GM18861 (cell line): Measurements from ENCODE around the gene NPY5R.

Experiments
- ATAC-seq: cut with Tn5 transposase; IDR thresholded peaks from one replicate; pipeline ENCODE4 v1.9.1; 2021; ENCODE audit not compliant: unreplicated experiment

The NPY5R gene

DNA sequence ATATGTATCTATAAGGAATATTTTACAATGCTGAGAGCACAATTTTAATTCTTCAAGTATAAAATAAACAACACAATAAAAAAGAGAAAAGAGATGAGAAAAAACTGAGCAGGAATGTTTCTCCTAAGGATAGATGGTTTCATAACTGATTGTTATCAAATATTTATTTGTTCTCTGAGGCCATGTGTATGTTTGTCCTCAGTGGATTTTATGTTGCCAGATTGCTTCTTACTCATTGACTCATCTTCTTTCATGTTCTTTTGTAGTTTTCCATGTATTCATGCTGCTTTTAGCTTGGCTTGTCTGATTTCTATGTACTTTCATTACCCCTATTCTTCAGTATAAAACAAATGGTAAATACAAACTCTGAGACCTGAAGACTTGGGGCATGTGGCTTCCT is 41.2 kb downstream of the NPY5R start:
- ATAC-seq = no peak

DNA sequence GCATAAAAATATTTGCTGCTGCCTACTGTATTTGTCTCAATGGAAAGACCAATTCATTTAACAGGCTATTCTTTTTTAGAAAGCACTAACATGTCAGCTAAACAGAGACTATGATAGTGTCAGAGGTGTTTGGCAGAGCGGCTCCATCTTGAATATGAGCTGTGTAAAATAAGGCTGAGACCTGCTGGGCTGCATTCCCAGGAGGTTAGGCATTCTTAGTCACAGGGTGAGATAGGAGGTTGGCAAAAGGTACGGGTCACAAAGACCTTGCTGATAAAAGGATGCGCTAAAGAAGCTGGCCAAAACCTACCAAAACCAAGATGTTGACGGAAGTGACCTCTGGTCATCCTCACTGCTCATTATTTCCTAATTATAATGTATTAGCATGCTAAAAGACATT is 41.8 kb downstream of the NPY5R start:
- no peak for ATAC-seq

DNA sequence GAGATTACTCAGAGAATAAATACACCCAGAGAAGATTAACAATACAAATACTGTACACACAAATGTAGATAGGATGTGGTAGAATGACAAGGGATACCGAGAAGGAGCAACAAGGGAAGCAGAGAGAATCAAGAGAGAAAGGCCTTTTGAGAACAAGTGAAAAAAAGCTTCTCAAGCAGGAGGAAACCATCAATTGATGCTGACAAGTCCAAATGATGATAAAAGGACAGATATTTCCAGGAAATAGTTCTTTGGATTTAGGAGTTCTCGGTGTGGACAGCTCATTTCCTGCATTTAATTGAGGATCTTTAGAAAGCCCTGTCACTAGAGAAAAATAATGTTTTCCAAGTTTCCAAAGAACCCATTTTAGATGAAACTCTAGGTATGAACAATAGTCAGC is 48.1 kb downstream of the NPY5R start:
- no peak for ATAC-seq

DNA sequence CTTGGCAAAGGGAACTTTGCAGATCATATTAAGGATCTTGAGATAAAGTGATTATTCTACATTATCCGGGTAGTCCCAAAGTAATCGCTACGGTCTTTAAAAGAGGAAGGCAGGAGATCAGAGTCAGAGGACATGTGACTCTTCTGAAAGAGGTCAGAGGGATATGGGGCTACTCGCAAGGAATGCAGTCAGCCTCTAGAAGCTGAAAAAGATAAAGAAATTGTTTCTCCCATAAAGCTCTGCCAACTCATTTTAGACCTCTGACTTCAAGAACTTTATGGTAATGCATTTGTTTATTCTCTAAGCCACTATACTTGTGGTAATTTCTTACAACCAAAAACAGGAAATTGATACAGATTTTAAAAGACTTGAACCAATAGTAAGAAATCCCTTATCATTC is 48.6 kb downstream of the NPY5R start:
- ATAC-seq = no peak

DNA sequence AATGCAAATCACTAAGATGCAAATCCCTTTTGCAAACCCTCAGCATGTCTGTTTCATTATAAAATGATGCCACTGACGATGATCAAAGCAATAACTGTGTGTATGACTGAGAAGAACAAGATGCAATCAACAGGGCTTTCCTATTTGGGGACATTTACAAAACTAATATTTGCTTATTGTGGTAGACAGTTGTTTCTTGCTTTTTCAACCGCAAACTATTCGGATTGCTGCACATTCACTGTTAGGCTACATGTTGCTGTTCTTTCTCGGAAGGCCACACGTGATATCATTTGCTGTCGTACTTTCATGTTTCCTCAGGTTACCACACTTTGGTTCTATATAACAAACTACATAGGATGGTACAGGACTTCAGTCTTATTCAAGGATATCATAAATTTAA is 49.8 kb downstream of the NPY5R start:
- no peak for ATAC-seq

DNA sequence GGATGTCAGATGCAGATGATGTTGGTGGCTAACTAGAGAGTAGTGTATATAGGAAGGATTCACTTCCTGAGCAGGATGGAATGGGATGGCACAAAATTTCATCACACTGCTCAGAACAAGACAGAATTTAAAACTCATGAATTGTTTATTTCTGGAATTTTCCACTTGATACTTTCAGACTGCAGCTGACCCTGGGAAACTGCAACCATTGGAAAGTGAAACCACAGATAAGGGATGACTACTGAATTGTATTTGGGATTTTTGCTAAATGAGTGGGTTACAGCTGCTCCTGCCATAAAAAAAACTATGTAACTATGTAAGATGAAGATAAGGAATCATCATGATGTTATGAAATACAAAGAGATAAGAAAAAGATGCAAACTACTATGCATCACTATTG is 51.4 kb downstream of the NPY5R start:
- ATAC-seq = no peak

DNA sequence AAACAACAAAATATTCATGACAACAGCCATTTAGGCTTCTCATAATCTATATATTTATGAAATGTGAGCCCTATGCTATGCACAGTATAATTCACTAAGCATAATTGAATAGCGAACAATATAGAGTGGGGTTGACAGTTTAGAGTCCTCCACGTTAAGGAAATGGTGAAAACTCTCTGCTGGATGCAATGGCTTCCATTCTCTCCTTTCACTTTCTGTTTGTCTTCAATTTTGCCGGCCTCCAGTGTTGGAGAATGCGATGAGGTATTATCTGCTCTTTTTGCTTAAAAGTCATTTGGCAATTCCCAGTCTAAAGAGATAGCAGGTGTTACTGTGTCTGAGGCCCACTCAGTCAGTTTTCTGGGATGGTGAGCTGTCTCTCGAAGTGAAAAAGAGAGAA is 52.1 kb downstream of the NPY5R start:
- no peak for ATAC-seq

DNA sequence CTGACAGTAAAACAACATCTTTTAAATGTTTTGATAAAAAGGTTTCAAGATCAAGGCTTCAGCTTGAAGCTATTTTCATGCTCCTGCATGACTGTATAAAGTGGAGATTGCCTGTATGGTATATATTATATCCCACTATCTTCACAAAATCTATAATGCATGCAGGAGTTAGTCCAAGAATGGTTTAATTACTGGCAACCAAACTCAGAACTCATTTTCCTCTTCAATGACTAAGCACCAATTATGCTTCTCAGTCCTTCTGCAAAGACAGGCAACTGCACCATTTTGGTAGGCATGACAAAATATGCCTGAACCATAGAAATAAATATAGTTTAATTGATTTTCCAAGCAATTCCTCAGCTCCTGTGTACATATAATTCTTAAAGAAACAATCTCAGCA is 54.5 kb downstream of the NPY5R start:
- no peak for ATAC-seq

DNA sequence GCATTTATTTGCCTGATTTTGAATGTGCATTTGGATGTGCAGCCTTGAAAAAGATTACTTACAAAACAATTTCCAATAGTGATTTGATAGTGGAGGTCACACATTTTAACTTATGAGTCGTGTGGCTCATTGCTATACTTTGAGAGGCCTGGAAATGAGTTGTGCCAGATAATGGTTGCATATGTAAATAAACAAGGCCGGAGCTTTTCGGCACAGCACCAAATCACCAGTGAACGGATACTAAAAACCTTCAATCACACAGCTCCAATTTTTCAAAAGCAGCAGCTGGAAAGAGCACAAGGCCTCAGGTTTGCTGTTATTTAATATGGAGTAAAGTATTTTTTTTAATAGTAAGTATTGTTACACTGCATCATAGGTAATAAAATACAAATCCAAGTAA is 57.2 kb downstream of the NPY5R start:
- ATAC-seq = no peak
